Cerebellar cortex (tissue), 1 donor: Measurements from ENCODE around the gene PITPNM3.

ENCODE experiments used
- DNase-seq: peaks from one replicate; pipeline ENCODE4 v3.0.0-alpha.2; 2015; ENCODE audit warnings: low spot score

Gene PITPNM3

DNA sequence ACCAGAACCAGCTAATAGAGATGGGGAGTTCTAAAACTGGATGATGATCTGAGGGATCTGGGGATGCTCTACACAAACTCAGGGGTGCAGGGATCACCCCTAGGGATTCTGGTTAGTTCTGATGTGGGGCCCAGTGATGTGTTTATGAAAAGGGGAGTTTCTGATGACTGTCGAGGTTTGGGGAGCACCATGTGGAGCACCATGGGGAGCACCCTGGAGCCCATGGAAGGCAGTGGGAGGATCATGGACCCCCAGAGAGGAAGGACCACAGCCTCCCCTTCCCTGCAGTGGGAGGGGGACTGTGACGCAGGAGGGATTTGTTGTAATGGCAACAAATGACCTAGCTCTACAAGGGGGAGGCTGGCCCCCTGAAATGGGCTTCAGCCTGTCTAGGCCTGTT, 93.7 kb downstream of the PITPNM3 start:
- no peak for DNase-seq

- no peak for DNase-seq
These were observed 94.4 kb downstream of the PITPNM3 start for GRCh38 chr17:6461792-6462524.

GRCh38 chr17:6461246-6461645, 95.1 kb downstream of the PITPNM3 start:
- DNase-seq = no peak

DNA sequence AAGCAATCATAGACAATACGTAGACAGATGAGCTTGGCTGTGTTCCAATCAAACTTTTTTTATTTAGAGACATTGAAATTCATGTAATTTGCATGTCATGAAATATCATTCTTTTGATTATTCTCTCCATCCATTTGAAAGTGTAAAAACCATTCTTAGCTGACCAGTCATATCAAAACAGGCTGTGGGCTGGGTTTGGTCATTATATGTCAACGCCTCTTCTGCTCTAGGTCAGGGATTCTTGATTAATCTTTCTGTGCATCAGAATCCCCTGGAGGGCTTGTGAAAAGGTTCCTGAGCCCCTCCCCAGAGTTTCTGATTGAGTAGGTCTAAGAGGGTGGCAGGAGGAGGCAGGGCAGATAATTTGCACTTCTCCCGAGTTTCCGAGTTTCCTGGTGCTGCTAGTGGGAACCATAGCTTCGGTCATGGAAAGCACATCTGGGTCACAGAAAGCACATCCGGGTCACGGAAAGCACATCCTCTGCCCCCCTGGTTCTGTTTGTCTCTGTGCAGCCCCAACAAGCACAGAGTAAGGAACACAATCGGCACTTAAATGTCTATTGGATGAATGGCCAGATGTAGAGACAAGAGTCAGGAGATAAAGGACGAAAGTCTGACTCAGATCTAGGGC, 95.7 kb downstream of the PITPNM3 start:
- DNase-seq = no peak

- no peak for DNase-seq
These were observed 97.8 kb downstream of the PITPNM3 start for GRCh38 chr17:6458460-6458950.

DNA sequence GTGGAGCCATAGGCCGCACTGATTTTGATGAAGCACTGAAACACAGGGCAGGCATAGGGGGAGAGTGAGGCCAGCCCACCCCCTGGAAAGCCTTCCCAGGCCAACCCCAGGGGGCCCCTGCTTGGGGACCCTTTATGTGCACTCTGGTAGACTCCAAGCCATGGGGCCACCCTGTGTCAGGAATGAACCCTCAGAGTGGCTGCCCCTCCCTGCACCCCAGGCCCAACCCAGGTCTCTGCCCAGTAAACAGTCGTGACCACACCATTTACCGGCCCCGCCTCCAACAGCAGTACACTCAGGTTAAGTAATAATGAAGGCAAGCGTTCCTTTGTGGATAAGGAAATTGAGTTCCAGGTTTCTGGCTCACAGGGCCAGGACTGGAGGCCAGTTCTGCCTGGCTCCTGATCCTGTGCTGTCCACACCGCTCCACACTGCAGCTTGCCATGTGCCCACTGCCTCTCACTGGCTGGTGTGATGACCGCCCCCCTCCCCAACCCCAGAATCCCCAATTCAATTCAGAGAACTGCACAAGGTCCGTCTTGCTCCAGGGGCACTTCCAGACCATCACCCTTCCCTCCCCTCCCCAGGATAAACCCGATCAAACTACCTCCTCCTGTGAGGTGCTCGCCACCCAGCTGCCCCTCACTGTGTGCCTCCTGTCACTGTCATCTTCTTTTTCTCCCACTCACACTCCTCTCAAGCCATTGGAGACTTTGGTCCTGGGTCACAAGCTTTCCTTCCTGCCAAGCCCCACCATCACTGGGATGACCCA, 98.5 kb downstream of the PITPNM3 start:
- no peak for DNase-seq

GRCh38 chr17:6456914-6457687, 99.3 kb downstream of the PITPNM3 start:
- DNase-seq = no peak

GRCh38 chr17:6456321-6456720, 100.0 kb downstream of the PITPNM3 start:
- DNase-seq = no peak

GRCh38 chr17:6455321-6455705, 101.0 kb downstream of the PITPNM3 start:
- no peak for DNase-seq

GRCh38 chr17:6454495-6455320, 101.6 kb downstream of the PITPNM3 start:
- DNase-seq = no peak

GRCh38 chr17:6453279-6454024, 102.9 kb downstream of the PITPNM3 start:
- no peak for DNase-seq

DNA sequence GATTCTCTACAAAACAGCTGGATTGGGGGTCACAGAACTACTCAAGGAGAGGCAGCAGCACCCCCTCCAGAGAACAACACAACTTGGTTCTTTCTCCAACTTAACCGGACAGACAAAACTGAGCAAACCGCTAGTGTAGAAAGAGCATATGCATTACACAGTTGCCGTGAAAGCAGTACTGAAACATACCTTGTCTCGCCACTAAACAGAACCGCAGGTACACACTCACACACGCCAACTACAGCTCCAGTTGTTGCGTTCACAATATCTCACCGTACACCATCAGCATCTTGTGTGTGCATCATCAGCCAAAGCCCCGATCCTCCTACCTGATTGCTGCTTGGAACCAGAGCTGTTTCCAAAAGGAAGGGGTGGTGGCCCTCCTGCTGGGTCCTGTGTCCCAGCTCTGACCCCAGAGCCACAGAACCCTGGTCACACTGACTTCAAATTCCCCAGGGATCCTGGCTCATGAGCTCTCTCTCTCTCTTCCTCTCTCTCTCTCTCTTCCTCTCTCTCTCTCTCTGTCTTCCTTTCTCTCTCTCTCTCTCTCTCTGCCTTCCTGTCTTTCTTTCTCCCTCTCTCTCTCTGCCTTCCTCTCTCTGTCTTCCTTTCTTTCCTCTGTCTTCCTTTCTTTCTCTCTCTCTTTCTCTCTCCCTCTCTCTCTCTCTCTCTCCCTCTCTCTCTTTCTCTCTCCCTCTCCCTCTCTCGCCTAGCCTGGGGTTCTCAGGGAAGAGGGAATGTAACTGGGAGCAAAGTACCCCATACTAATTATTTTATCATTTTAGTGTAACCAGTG, 103.7 kb downstream of the PITPNM3 start:
- DNase-seq = no peak

GRCh38 chr17:6450926-6451832, 105.2 kb downstream of the PITPNM3 start:
- no peak for DNase-seq

GRCh38 chr17:6449307-6449706, 107.0 kb downstream of the PITPNM3 start:
- no peak for DNase-seq

- no peak for DNase-seq
These were observed 107.9 kb downstream of the PITPNM3 start for GRCh38 chr17:6448473-6448872.

DNA sequence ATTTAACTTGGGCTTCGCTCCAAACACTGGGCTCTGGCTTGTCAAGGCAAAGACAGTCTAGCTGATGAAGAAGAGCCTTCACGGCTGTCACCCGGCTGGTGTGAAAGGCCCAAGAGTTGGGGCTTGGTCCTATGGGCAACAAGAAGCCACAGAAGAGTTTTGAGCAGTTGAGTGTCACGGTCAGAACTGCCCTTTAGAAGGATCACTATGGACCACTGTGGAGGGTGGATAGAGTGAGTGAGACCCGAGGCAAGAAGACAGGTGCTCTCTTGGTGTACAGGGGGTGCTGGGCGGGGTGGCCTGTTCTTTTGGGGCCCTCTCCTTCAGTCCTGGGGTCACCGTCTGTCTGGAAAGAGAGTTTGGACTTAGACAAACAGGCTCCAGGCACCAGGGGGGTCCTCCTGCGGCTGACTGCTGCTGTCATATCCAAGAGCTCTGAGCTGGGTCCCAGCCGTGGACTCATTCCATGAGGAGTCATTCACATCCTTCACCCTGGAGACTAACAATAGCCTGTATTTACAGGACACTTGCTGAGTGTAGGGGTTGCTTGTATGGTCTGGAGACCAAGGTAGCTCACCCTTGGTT, 109.7 kb downstream of the PITPNM3 start:
- DNase-seq = no peak

- no peak for DNase-seq
These were observed 111.6 kb downstream of the PITPNM3 start for GRCh38 chr17:6444571-6445335.
